HepG2 (cell line): ENCODE measurements around the gene HOXD12. TPM values are rescaled to one million over a fixed set of nuclear protein-coding genes. Genes with fewer than 3 reads are reported as not detected.
A peak's percentile ranks its signal among the peaks of the same experiment; 100 is the strongest.

ENCODE experiments used
- ARID4A ChIP-seq: sonication (generic); formaldehyde crosslinking; IDR thresholded peaks from 2 replicates; pipeline ENCODE4 v1.5.0; 2020; ENCODE audit warnings: mild to moderate bottlenecking, missing genetic modification reagents, borderline replicate concordance
- BORCS8-MEF2B ChIP-seq: sonication (generic); formaldehyde crosslinking; IDR thresholded peaks from 2 replicates; pipeline ENCODE4 v1.8.0; 2022; ENCODE audit warnings: mild to moderate bottlenecking, missing genetic modification reagents
- ELK4 ChIP-seq: sonication (generic); formaldehyde crosslinking; IDR thresholded peaks from 2 replicates; pipeline ENCODE4 v1.9.0; 2021; ENCODE audit warnings: missing genetic modification reagents, borderline replicate concordance
- FUBP1 ChIP-seq: sonication (generic); formaldehyde crosslinking; IDR thresholded peaks from 2 replicates; pipeline ENCODE4 v1.5.1; 2020; ENCODE audit warnings: missing genetic modification reagents, mild to moderate bottlenecking, borderline replicate concordance
- HOMEZ ChIP-seq: IDR thresholded peaks from 2 replicates; pipeline ENCODE4 v1.6.1; 2016; ENCODE audit warnings: low read depth
- KDM4B ChIP-seq: sonication (generic); formaldehyde crosslinking; IDR thresholded peaks from 2 replicates; pipeline ENCODE4 v1.4.0; 2020; ENCODE audit warnings: missing genetic modification reagents
- MED1 ChIP-seq: sonication (generic); formaldehyde crosslinking; IDR thresholded peaks from 2 replicates; pipeline ENCODE4 v1.4.0; 2020; ENCODE audit warnings: missing genetic modification reagents
- RFX1 ChIP-seq: fragments of 450-650 bp; IDR thresholded peaks from 2 replicates; pipeline ENCODE4 v1.6.1; 2017
- SIN3A ChIP-seq: IDR thresholded peaks from 2 replicates; pipeline ENCODE4 v1.6.1; 2011; ENCODE audit warnings: low read depth, mild to moderate bottlenecking, control low read depth, low read length, borderline replicate concordance
- ZBTB4 ChIP-seq: sonication (generic); formaldehyde crosslinking; IDR thresholded peaks from 2 replicates; pipeline ENCODE4 v1.4.0; 2020; ENCODE audit warnings: missing genetic modification reagents, mild to moderate bottlenecking, borderline replicate concordance
- ZBTB49 ChIP-seq: sonication (generic); formaldehyde crosslinking; IDR thresholded peaks from 2 replicates; pipeline ENCODE4 v1.4.0; 2020; ENCODE audit warnings: missing genetic modification reagents, borderline replicate concordance
- ZNF713 ChIP-seq: sonication (generic); formaldehyde crosslinking; IDR thresholded peaks from 2 replicates; pipeline ENCODE4 v1.4.0; 2020; ENCODE audit warnings: mild to moderate bottlenecking, missing genetic modification reagents
- polyA plus RNA-seq, 8 experiments: library from polyadenylated mRNA; depleted of rRNA in 3 of 8; stranded (reverse) in 7 of 8; unstranded in 1 of 8; fragments of >200 nt; fragmentation: Illumina TruSeq in 4 of 8; extraction: Trizol in 4 of 8; gene quantifications; 2 replicates each; pipeline versions ENCODE4 v1.2.1 to v1.2.3, GENCODE V29; 2011 to 2016; ENCODE audit warnings: low read depth in 4 of 8, missing spikeins in 1 of 8, mixed read lengths in 1 of 8; ENCODE audit not compliant: insufficient read depth in 1 of 8
- total RNA-seq, 5 experiments: library from RNA; depleted of rRNA; stranded (reverse); fragments of >200 nt; fragmentation: Illumina TruSeq; extraction: Trizol; gene quantifications; 2 replicates each; pipeline ENCODE4 v1.2.3, GENCODE V29; 2016; ENCODE audit warnings: low read depth in 1 of 5

Gene HOXD12
- total and polyA plus RNA-seq, 2 of the 13 experiments (the other 11 are each of a cell fraction or from before 2014, with no cell fraction given), result not detected

- TF ChIP-seq ZBTB49 (peak; percentile 66; the same call in 1 of the 2 replicates), ZNF713 (CRISPR knock-in tag) (no peak), ZBTB4 (CRISPR knock-in tag) (no peak), ELK4 (CRISPR knock-in tag) (no peak), MED1 (CRISPR knock-in tag) (no peak), RFX1 (no peak), KDM4B (CRISPR knock-in tag) (no peak; the same call in 1 of the 2 replicates), HOMEZ (no peak), SIN3A (no peak), BORCS8-MEF2B (CRISPR knock-in tag) (no peak), FUBP1 (CRISPR knock-in tag) (peak; percentile 49; the same call in 1 of the 2 replicates), ARID4A (CRISPR knock-in tag) (no peak)
Observed at GRCh38 chr2:176096986-176097819, 2.4 kb upstream of the HOXD12 start (continued).
